CD1c-positive myeloid dendritic cell (primary cell): Measurements from ENCODE around the gene CCDC180.
A peak's percentile ranks its signal among the peaks of the same experiment; 100 is the strongest.
"Not testable (repeated sequence)": the region's sequence is repeated elsewhere in the genome, so short reads cannot be mapped to it uniquely, and the experiment has no call there.

Experiments
- DNase-seq: peaks from one replicate; pipeline ENCODE4 v3.0.0-alpha.2; 2016; ENCODE audit errors: extremely low spot score

CCDC180 gene

GRCh38 chr9:97307500-97308163, at the start of gene CCDC180:
TSS of gene CCDC180 (plus strand) at chr9:97307659. CDS start at chr9:97308064, 405 bp downstream.
- DNase-seq: no peak

GRCh38 chr9:97259834-97260514, 47.5 kb upstream of the CCDC180 start:
- not testable (repeated sequence) for DNase-seq

- DNase-seq: no peak
These were observed 36.2 kb upstream of the CCDC180 start for GRCh38 chr9:97271292-97271691.

GRCh38 chr9:97272072-97272471, 35.4 kb upstream of the CCDC180 start:
- DNase-seq: no peak

GRCh38 chr9:97276310-97276852, 31.1 kb upstream of the CCDC180 start:
- DNase-seq: no peak

- no peak for DNase-seq
These were observed 29.5 kb upstream of the CCDC180 start for GRCh38 chr9:97277953-97278352.

GRCh38 chr9:97280755-97281330, 26.6 kb upstream of the CCDC180 start:
- no peak for DNase-seq

- DNase-seq: no peak
These were observed 23.7 kb upstream of the CCDC180 start for GRCh38 chr9:97283768-97284167.

- no peak for DNase-seq
These were observed 22.7 kb upstream of the CCDC180 start for GRCh38 chr9:97284798-97285197.

GRCh38 chr9:97292200-97292599, 15.3 kb upstream of the CCDC180 start:
- no peak for DNase-seq

- no peak for DNase-seq
These were observed 14.2 kb upstream of the CCDC180 start for GRCh38 chr9:97293207-97293721.

- DNase-seq: no peak
These were observed 13.6 kb upstream of the CCDC180 start for GRCh38 chr9:97293818-97294217.

GRCh38 chr9:97297889-97298288, 9.6 kb upstream of the CCDC180 start:
- DNase-seq: no peak

- DNase-seq: no peak
These were observed 7.5 kb upstream of the CCDC180 start for GRCh38 chr9:97299809-97300414.

- DNase-seq: no peak
These were observed 6.9 kb upstream of the CCDC180 start for GRCh38 chr9:97300586-97300985.

- DNase-seq: no peak
These were observed 5.5 kb upstream of the CCDC180 start for GRCh38 chr9:97301974-97302373.

- DNase-seq: no peak
These were observed 2.9 kb upstream of the CCDC180 start for GRCh38 chr9:97304586-97304985.

- DNase-seq: no peak
These were observed 1.8 kb upstream of the CCDC180 start for GRCh38 chr9:97305501-97306298.

- DNase-seq: peak; percentile 28
These were observed 368 bp upstream of the CCDC180 start for GRCh38 chr9:97307091-97307490.

- DNase-seq: no peak
These were observed 1.8 kb downstream of the CCDC180 start for GRCh38 chr9:97309260-97309659.

- DNase-seq: no peak
These were observed 2.6 kb downstream of the CCDC180 start for GRCh38 chr9:97310023-97310422.
